Endothelial cell (in vitro differentiated cells): Measurements from ENCODE around the gene SEMA3D. TPM values are rescaled to one million over a fixed set of nuclear protein-coding genes. Genes with fewer than 3 reads are reported as not detected.
A peak's percentile ranks its signal among the peaks of the same experiment; 100 is the strongest.

Experiments used
- DNase-seq: peaks from one replicate; pipeline ENCODE4 v3.0.0; 2021; ENCODE audit warnings: low spot score
- H3K27ac Mint-ChIP-seq: one replicate; pipeline ENCODE4 v1.8.0; 2021; ENCODE audit warnings: mixed read lengths, inconsistent platforms; ENCODE audit not compliant: unreplicated experiment
- H3K27me3 Mint-ChIP-seq: one replicate; pipeline ENCODE4 v1.8.0; 2021; ENCODE audit warnings: mild to moderate bottlenecking, moderate library complexity, mixed read lengths, inconsistent platforms; ENCODE audit not compliant: unreplicated experiment
- H3K36me3 Mint-ChIP-seq: one replicate; pipeline ENCODE4 v1.8.0; 2021; ENCODE audit warnings: mild to moderate bottlenecking, low read depth, mixed read lengths, inconsistent platforms; ENCODE audit not compliant: unreplicated experiment
- H3K4me1 Mint-ChIP-seq: one replicate; pipeline ENCODE4 v1.8.0; 2021; ENCODE audit warnings: mild to moderate bottlenecking, mixed read lengths, inconsistent platforms; ENCODE audit not compliant: unreplicated experiment
- H3K4me3 Mint-ChIP-seq: one replicate; pipeline ENCODE4 v1.8.0; 2021; ENCODE audit warnings: mild to moderate bottlenecking, mixed read lengths, inconsistent platforms; ENCODE audit not compliant: unreplicated experiment
- H3K9me3 Mint-ChIP-seq: one replicate; pipeline ENCODE4 v1.8.0; 2021; ENCODE audit warnings: mixed read lengths, inconsistent platforms; ENCODE audit not compliant: unreplicated experiment
- long read RNA-seq: library from polyadenylated mRNA; unstranded; transcript quantifications from one replicate; pipeline ENCODE4 v2.0.0, GENCODE V29; 2020; ENCODE audit not compliant: unreplicated experiment
- total RNA-seq: library from RNA; stranded (reverse); fragmentation: NEBNext Ultra II Directional; extraction: Animal tissue kit (Norgen Biotek cat#: 25700); gene quantifications from one replicate; pipeline ENCODE4 v1.2.1, GENCODE V29; 2021; ENCODE audit not compliant: unreplicated experiment
- TF ChIP-seq, protein P1 (sequence below): fragments of 200-600 bp; sonication (generic); IDR thresholded peaks from one replicate; pipeline ENCODE4 v1.5.0; 2021; ENCODE audit warnings: antibody characterized with exemption; ENCODE audit not compliant: unreplicated experiment

The SEMA3D gene
- 1.8 TPM for total RNA-seq
- long read RNA-seq, result 0 reads

DNA sequence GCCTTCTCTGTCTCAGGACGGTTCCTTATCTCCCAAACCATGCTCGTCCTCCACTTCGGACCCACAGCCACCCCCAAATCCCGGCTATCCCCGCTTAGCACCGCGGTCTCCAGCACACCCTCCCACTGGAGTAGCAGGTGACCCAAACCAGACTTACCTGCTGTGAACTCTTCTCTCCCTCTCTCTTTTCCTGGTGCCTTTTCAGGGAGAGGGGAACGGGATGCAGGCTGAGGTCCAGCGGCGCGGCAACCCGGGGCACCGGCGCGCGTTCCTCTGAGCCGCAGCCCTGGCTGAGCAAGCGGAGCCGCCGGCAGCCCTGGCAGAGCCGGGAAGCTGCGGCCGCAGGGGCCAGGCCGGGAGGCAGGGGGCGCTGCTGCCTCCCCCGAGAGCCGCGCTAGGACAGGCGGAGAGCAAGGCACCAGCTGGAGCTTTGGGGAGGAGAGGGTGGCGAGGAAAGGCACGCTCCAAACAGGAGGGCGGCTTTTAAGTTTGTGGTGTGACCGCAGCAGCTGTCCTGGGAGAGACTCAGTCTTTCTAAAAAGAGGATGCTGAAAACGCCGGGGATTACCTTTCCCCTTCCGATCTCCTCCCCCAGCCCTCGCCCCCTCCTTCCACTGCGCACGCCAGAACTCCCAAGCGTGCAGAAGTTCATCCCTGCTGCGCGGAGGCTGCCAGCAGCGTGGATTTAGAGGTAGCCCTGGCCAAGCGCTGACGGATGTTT, at the start of gene SEMA3D:
SEMA3D (minus strand) TSS at position 536 of the 721 bp plus-strand sequence. CDS start 65,165 bp downstream, outside the sequence.
- no peaks in the 10 kb centered on the region for H3K36me3 Mint-ChIP-seq
- peak; percentile 95 for DNase-seq
- H3K27ac Mint-ChIP-seq, result peak within 1 kb of the TSS; percentile 80
- H3K27me3 Mint-ChIP-seq, result peaks cover 11% of the 10 kb centered on the region
- peak within 1 kb of the TSS; percentile 91 for H3K4me3 Mint-ChIP-seq
- H3K4me1 Mint-ChIP-seq, result peaks cover 15% of the 10 kb centered on the region
- TF ChIP-seq, protein P1, sequence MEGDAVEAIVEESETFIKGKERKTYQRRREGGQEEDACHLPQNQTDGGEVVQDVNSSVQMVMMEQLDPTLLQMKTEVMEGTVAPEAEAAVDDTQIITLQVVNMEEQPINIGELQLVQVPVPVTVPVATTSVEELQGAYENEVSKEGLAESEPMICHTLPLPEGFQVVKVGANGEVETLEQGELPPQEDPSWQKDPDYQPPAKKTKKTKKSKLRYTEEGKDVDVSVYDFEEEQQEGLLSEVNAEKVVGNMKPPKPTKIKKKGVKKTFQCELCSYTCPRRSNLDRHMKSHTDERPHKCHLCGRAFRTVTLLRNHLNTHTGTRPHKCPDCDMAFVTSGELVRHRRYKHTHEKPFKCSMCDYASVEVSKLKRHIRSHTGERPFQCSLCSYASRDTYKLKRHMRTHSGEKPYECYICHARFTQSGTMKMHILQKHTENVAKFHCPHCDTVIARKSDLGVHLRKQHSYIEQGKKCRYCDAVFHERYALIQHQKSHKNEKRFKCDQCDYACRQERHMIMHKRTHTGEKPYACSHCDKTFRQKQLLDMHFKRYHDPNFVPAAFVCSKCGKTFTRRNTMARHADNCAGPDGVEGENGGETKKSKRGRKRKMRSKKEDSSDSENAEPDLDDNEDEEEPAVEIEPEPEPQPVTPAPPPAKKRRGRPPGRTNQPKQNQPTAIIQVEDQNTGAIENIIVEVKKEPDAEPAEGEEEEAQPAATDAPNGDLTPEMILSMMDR, result peak; percentile 73
- no peaks in the 10 kb centered on the region for H3K9me3 Mint-ChIP-seq

DNA sequence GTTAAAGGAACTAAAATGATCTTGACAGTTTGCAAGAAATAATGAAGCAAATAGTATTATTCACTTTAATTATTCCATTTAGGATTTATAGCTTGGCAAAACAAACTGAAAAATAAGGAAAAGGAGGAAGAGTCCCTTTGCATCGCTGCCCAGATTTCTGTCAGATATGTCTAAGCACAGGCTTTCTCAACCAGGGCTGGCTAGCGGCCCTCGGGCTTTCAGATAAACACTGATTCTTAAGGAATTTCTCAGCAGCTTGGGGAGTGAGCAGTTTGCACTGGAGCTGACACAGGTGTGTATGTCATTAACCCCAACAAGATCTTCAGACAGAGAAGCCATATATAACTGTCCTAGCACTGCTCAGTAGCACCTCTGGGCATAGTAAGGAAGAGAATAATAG, 47.9 kb upstream of the SEMA3D start:
- Mint-ChIP-seq H3K4me3 (no peak overlapping the region), H3K36me3 (no peaks in the 10 kb centered on the region), H3K4me1 (peaks cover 4% of the 10 kb centered on the region), H3K27me3 (no peaks in the 10 kb centered on the region), H3K27ac (no peak overlapping the region), H3K9me3 (no peaks in the 10 kb centered on the region)
- TF ChIP-seq, protein P1, result no peak
- DNase-seq, result no peak

DNA sequence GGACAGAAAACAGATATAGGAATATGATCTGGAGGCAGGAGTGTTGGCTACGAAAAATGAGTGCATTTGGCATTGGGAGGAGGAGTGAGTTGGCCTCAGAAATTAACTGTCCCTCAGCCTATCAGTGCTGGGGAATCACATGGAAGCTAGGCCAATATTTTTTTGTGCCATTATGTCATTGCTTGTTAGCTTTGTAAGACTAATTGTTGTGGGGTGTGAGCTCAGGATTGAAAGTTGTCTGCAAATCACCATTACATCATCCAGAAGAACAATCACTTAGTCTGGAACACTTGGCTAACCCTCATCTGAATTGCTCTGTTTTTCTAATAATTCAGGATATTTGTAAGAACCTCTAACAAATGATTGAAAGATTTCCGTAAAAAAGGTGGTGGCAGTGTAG, 45.2 kb upstream of the SEMA3D start:
- Mint-ChIP-seq H3K4me1 (peaks cover 4% of the 10 kb centered on the region), H3K27ac (no peak overlapping the region), H3K36me3 (no peaks in the 10 kb centered on the region)

DNA sequence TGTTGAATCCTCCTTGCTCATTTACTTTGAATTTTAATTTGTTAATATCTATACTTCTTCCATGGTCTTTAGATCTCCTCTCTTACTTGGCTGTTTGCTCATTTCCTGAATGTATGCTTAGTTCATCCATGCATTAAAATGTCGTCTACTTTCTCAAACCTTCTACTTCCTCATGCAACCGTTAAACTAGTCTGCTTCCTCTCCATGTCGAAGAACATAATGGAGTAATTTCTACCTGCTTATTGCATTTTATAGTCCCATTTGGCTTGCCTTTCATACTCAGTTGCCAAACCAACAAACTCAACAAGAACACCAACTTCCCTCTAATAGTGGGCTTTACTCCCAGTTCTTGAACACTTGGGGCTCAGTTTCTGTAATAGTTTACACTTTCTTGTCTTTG, 43.8 kb upstream of the SEMA3D start:
- Mint-ChIP-seq H3K4me1 (peaks cover 4% of the 10 kb centered on the region), H3K27ac (no peak overlapping the region), H3K4me3 (no peak overlapping the region), H3K36me3 (no peaks in the 10 kb centered on the region), H3K27me3 (no peaks in the 10 kb centered on the region), H3K9me3 (no peaks in the 10 kb centered on the region)
- TF ChIP-seq, protein P1, result no peak
- DNase-seq, result no peak

More for the DNA sequence above, 45.2 kb upstream of the SEMA3D start:
- TF ChIP-seq, protein P1, result no peak
- DNase-seq, result no peak
- Mint-ChIP-seq H3K4me3 (no peak overlapping the region), H3K9me3 (no peaks in the 10 kb centered on the region), H3K27me3 (no peaks in the 10 kb centered on the region)

DNA sequence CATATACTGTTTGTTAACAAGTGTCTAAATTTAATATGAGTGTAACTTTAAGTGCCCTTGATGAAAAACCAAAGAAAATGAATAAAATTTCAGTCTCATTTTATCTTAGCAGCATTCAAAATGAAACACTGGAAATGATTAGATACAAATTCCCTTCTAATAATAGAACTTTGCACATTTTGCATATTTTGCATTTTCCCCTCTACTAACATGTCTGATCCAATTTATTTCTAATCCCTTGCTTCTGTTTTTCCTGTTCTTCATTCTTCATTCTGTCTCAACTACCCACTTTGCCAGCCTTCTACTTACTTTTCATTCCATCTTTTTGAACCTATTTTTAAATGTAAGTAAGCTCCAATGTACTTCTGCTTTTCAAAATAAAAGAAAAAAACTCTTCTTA, 42.7 kb upstream of the SEMA3D start:
- H3K27me3 Mint-ChIP-seq, result no peaks in the 10 kb centered on the region
- H3K4me1 Mint-ChIP-seq, result peaks cover 7% of the 10 kb centered on the region
- no peak overlapping the region for H3K4me3 Mint-ChIP-seq
- TF ChIP-seq, protein P1, result no peak
- H3K9me3 Mint-ChIP-seq, result no peaks in the 10 kb centered on the region
- no peak for DNase-seq
- no peak overlapping the region for H3K27ac Mint-ChIP-seq
- no peaks in the 10 kb centered on the region for H3K36me3 Mint-ChIP-seq
